ENCODE data around the gene PCMT1.

The PCMT1 gene

DNA sequence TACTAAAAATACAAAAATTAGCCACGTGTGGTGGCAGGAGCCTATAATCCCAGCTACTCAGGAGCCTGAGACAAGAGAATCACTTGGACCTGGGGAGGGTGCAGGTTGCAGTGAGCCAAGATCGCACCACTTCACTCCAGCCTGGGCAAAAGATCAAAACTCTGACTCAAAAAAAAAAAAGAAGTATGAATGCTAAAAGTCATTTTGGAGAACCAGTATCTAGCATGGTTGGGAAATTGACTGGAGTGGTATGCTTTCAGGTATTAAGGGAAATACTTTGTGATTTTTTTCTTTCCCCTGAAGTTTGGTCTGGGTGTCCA, 30.1 kb downstream of the PCMT1 start:
- H3K4me3 ChIP-seq (ENCODE audit: low read length) = no peak overlapping the region
- TF ChIP-seq, protein P1, sequence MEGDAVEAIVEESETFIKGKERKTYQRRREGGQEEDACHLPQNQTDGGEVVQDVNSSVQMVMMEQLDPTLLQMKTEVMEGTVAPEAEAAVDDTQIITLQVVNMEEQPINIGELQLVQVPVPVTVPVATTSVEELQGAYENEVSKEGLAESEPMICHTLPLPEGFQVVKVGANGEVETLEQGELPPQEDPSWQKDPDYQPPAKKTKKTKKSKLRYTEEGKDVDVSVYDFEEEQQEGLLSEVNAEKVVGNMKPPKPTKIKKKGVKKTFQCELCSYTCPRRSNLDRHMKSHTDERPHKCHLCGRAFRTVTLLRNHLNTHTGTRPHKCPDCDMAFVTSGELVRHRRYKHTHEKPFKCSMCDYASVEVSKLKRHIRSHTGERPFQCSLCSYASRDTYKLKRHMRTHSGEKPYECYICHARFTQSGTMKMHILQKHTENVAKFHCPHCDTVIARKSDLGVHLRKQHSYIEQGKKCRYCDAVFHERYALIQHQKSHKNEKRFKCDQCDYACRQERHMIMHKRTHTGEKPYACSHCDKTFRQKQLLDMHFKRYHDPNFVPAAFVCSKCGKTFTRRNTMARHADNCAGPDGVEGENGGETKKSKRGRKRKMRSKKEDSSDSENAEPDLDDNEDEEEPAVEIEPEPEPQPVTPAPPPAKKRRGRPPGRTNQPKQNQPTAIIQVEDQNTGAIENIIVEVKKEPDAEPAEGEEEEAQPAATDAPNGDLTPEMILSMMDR (IDR thresholded peaks at IDR 0.05; ENCODE audit: insufficient read depth, low read depth, low read length, missing control alignments) = no peak
- no peak for DNase-seq (ENCODE audit: low read depth)

DNA sequence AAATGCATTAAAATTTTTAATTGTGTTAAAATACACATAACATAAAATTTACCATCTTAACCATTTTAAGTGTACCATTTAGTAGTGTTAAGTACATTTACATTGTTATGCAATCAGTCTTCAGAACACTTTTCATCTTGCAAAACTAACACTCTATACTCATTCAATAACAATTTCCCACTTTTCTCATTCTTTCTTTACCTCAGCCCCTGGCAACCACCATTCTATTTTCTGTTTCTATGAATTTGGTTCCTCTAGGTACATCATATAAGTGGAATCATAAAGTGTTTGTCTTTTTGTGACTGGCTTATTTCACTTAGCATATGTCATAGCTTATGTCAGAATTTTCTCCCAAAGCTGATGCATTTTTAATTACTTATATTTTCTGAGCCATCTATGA, 32.2 kb downstream of the PCMT1 start:
- TF ChIP-seq, protein P1 (IDR thresholded peaks at IDR 0.05; ENCODE audit: insufficient read depth, low read depth, low read length, missing control alignments) = no peak
- no peak overlapping the region for H3K4me3 ChIP-seq (ENCODE audit: low read length)
- DNase-seq (ENCODE audit: low read depth) = no peak

- H3K4me3 ChIP-seq (ENCODE audit: low read length) = no peak overlapping the region
- DNase-seq (ENCODE audit: low read depth) = no peak
- TF ChIP-seq, protein P1 (IDR thresholded peaks at IDR 0.05; ENCODE audit: insufficient read depth, low read depth, low read length, missing control alignments) = no peak
Observed at GRCh38 chr6:149782337-149782736, 32.8 kb downstream of the PCMT1 start.

- TF ChIP-seq, protein P1 (IDR thresholded peaks at IDR 0.05; ENCODE audit: insufficient read depth, low read depth, low read length, missing control alignments) = no peak
- no peak for DNase-seq (ENCODE audit: low read depth)
- no peak overlapping the region for H3K4me3 ChIP-seq (ENCODE audit: low read length)
Observed at GRCh38 chr6:149783551-149783950, 34.0 kb downstream of the PCMT1 start.

DNA sequence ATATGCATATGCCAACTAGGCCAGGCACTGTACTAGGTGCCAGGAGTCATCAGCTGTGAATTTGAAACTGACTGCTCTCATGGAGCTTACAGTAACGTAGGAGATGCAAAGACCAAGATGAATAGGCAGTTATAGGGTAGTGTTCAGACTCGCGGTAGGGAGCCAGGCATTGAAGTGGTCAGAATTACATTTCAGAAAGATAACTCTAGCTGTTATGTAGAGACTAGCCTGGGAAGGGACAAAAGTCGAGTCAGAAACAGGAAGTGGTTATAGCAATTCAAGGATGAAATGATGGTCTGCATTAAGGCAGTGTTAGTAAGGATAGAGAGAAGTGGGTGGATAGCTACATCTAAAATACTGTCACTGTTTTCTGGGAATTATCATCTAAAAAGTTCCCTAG, 56.6 kb downstream of the PCMT1 start:
- TF ChIP-seq, protein P1 (IDR thresholded peaks at IDR 0.05; ENCODE audit: insufficient read depth, low read depth, low read length, missing control alignments) = no peak
- DNase-seq (ENCODE audit: low read depth) = no peak
- H3K4me3 ChIP-seq (ENCODE audit: low read length) = no peak overlapping the region

DNA sequence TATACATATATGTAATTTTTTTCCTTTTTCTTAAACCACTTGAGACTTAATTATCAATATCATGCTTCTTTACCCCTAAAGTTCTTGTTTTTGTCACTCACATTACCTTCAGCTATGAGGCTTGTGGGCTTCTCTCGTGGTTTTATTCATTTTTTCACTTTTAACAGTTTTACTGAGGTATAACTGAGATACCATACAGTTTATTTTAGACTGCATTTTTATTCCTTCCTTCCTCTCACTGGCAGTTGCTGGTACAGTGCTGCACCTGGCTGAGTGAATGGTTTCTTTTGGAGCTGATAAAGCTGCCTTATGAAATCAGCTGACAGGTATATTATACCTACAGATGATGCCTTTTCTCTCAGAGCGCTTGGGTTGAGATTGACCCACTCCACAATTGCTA, 60.3 kb downstream of the PCMT1 start:
- H3K4me3 ChIP-seq (ENCODE audit: low read length) = no peak overlapping the region
- TF ChIP-seq, protein P1 (IDR thresholded peaks at IDR 0.05; ENCODE audit: insufficient read depth, low read depth, low read length, missing control alignments) = no peak
- no peak for DNase-seq (ENCODE audit: low read depth)

- TF ChIP-seq, protein P1 (IDR thresholded peaks at IDR 0.05; ENCODE audit: insufficient read depth, low read depth, low read length, missing control alignments) = no peak
- DNase-seq (ENCODE audit: low read depth) = no peak
- no peak overlapping the region for H3K4me3 ChIP-seq (ENCODE audit: low read length)
Observed at GRCh38 chr6:149813351-149813750, 63.8 kb downstream of the PCMT1 start.
